ENCODE data around the gene ITGB8. TPM values are rescaled to one million over a fixed set of nuclear protein-coding genes. Genes with fewer than 3 reads are reported as not detected.

Gene ITGB8
- total and polyA plus RNA-seq, 2 experiments from 2014 or later: 0.71 to 3.0 TPM

DNA sequence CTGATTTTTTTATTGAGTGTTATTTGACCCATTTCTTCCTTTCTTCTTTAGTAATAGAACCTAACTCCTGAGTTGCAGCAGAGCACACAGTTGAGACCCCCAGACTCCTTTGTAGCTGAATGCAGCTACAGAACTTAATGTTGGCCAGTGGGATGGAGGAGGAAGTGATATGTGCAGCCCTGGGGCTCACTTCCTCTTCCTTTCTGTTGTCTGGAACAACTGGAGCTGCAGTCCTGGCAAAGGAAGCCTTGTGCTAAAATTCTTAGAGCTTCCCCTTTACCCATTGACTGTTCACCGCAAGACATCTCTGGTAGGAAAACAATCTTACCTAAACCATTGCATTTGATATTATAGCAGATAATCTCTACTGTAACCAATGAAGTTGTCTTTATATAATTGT, 86.6 kb downstream of the ITGB8 start (continued):
- TF ChIP-seq, protein P1, sequence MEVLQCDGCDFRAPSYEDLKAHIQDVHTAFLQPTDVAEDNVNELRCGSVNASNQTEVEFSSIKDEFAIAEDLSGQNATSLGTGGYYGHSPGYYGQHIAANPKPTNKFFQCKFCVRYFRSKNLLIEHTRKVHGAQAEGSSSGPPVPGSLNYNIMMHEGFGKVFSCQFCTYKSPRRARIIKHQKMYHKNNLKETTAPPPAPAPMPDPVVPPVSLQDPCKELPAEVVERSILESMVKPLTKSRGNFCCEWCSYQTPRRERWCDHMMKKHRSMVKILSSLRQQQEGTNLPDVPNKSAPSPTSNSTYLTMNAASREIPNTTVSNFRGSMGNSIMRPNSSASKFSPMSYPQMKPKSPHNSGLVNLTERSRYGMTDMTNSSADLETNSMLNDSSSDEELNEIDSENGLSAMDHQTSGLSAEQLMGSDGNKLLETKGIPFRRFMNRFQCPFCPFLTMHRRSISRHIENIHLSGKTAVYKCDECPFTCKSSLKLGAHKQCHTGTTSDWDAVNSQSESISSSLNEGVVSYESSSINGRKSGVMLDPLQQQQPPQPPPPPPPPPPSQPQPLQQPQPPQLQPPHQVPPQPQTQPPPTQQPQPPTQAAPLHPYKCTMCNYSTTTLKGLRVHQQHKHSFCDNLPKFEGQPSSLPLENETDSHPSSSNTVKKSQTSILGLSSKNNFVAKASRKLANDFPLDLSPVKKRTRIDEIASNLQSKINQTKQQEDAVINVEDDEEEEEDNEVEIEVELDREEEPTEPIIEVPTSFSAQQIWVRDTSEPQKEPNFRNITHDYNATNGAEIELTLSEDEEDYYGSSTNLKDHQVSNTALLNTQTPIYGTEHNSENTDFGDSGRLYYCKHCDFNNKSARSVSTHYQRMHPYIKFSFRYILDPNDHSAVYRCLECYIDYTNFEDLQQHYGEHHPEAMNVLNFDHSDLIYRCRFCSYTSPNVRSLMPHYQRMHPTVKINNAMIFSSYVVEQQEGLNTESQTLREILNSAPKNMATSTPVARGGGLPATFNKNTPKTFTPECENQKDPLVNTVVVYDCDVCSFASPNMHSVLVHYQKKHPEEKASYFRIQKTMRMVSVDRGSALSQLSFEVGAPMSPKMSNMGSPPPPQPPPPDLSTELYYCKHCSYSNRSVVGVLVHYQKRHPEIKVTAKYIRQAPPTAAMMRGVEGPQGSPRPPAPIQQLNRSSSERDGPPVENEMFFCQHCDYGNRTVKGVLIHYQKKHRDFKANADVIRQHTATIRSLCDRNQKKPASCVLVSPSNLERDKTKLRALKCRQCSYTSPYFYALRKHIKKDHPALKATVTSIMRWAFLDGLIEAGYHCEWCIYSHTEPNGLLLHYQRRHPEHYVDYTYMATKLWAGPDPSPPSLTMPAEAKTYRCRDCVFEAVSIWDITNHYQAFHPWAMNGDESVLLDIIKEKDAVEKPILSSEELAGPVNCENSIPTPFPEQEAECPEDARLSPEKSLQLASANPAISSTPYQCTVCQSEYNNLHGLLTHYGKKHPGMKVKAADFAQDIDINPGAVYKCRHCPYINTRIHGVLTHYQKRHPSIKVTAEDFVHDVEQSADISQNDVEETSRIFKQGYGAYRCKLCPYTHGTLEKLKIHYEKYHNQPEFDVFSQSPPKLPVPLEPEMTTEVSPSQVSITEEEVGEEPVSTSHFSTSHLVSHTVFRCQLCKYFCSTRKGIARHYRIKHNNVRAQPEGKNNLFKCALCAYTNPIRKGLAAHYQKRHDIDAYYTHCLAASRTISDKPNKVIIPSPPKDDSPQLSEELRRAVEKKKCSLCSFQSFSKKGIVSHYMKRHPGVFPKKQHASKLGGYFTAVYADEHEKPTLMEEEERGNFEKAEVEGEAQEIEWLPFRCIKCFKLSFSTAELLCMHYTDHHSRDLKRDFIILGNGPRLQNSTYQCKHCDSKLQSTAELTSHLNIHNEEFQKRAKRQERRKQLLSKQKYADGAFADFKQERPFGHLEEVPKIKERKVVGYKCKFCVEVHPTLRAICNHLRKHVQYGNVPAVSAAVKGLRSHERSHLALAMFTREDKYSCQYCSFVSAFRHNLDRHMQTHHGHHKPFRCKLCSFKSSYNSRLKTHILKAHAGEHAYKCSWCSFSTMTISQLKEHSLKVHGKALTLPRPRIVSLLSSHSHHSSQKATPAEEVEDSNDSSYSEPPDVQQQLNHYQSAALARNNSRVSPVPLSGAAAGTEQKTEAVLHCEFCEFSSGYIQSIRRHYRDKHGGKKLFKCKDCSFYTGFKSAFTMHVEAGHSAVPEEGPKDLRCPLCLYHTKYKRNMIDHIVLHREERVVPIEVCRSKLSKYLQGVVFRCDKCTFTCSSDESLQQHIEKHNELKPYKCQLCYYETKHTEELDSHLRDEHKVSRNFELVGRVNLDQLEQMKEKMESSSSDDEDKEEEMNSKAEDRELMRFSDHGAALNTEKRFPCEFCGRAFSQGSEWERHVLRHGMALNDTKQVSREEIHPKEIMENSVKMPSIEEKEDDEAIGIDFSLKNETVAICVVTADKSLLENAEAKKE (CRISPR knock-in tag; IDR thresholded peaks at IDR 0.05): no peak
- TF ChIP-seq, protein P2, sequence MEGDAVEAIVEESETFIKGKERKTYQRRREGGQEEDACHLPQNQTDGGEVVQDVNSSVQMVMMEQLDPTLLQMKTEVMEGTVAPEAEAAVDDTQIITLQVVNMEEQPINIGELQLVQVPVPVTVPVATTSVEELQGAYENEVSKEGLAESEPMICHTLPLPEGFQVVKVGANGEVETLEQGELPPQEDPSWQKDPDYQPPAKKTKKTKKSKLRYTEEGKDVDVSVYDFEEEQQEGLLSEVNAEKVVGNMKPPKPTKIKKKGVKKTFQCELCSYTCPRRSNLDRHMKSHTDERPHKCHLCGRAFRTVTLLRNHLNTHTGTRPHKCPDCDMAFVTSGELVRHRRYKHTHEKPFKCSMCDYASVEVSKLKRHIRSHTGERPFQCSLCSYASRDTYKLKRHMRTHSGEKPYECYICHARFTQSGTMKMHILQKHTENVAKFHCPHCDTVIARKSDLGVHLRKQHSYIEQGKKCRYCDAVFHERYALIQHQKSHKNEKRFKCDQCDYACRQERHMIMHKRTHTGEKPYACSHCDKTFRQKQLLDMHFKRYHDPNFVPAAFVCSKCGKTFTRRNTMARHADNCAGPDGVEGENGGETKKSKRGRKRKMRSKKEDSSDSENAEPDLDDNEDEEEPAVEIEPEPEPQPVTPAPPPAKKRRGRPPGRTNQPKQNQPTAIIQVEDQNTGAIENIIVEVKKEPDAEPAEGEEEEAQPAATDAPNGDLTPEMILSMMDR (conservative IDR thresholded peaks at IDR 0.05; ENCODE audit: low read depth in 2 of 2): no peak
- TF ChIP-seq, protein P3, sequence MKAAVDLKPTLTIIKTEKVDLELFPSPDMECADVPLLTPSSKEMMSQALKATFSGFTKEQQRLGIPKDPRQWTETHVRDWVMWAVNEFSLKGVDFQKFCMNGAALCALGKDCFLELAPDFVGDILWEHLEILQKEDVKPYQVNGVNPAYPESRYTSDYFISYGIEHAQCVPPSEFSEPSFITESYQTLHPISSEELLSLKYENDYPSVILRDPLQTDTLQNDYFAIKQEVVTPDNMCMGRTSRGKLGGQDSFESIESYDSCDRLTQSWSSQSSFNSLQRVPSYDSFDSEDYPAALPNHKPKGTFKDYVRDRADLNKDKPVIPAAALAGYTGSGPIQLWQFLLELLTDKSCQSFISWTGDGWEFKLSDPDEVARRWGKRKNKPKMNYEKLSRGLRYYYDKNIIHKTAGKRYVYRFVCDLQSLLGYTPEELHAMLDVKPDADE (IDR thresholded peaks at IDR 0.05): no peak
- TF ChIP-seq ZNF331 (CRISPR knock-in tag; IDR thresholded peaks at IDR 0.05; ENCODE audit: low read depth) (no peak), POLR2AphosphoS5 (IDR thresholded peaks at IDR 0.05; ENCODE audit: low read depth) (no peak), EZH2phosphoT487 (IDR thresholded peaks at IDR 0.05; ENCODE audit: unreplicated experiment) (no peak), NANOG (IDR thresholded peaks at IDR 0.05; ENCODE audit: borderline replicate concordance) (no peak), EZH2 (IDR thresholded peaks at IDR 0.05; ENCODE audit: low read depth, unreplicated experiment) (no peak)

Measured in GM23338 (cell line).